ENCODE data around the gene ADAMTSL4. TPM values are rescaled to one million over a fixed set of nuclear protein-coding genes. Genes with fewer than 3 reads are reported as not detected.
A peak's percentile ranks its signal among the peaks of the same experiment; 100 is the strongest.

ADAMTSL4 gene
- total RNA-seq, 4 donors from 2014 or later = 10.1 to 15.9 (median 13.6) TPM

GRCh38 chr1:150558303-150558704 is 9.1 kb downstream of the ADAMTSL4 start:
- intact Hi-C loops (cut with DNase I; ENCODE audit: low total_unique reads) = loop anchor here (5.0 to 10.0 kb wide), 2 partner anchors 59 to 436 kb away; no protein-coding TSS in a partner anchor
- DNase-seq (ENCODE audit: low spot score in 2 of 2) = no peak

GRCh38 chr1:150558761-150559655 is 9.8 kb downstream of the ADAMTSL4 start:
- no peak overlapping the region for H3K4me3 ChIP-seq (ENCODE audit: low read depth, poor library complexity, severe bottlenecking)
- WGBS, 2 donors = 67 to 73% methylated on average over 23 to 28 of the region's 28 CpGs
- intact Hi-C loops (cut with DNase I; ENCODE audit: low total_unique reads) = loop anchor here (5.0 to 10.0 kb wide), 2 partner anchors 58 to 436 kb away; no protein-coding TSS in a partner anchor
- DNase-seq (ENCODE audit: low spot score in 2 of 2) = no peak
- TF ChIP-seq CTCF (IDR thresholded peaks at IDR 0.05) = no peak

More at GRCh38 chr1:150558303-150558704, 9.1 kb downstream of the ADAMTSL4 start:
- 76 to 86% methylated on average over 13 to 15 of the region's 15 CpGs for WGBS, 2 donors
- no peak for TF ChIP-seq CTCF (IDR thresholded peaks at IDR 0.05)
- no peak for TF ChIP-seq POLR2A (IDR thresholded peaks at IDR 0.05)
- no peak overlapping the region for H3K4me3 ChIP-seq (ENCODE audit: low read depth, poor library complexity, severe bottlenecking)

DNA sequence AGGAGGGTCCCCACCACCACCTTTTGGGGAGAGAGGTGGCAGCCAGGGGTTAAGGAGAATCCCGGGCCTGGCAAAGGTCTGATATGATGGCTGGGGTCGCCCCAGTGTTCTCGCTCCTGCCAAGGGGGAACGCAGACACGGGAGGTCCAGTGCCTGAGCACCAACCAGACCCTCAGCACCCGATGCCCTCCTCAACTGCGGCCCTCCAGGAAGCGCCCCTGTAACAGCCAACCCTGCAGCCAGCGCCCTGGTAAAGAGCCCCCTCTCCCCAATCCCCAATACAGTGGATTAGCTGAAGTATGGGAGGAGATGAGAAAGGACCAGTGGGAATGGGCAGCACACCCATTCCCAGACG is 10.4 kb downstream of the ADAMTSL4 start:
- no peak overlapping the region for H3K4me3 ChIP-seq (ENCODE audit: low read depth, poor library complexity, severe bottlenecking)
- TF ChIP-seq CTCF (IDR thresholded peaks at IDR 0.05) = no peak
- no peak for TF ChIP-seq POLR2A (IDR thresholded peaks at IDR 0.05)
- intact Hi-C loops (cut with DNase I; ENCODE audit: low total_unique reads) = loop anchor here (5.0 to 10.0 kb wide), 2 partner anchors 58 to 435 kb away; no protein-coding TSS in a partner anchor
- DNase-seq (ENCODE audit: low spot score in 2 of 2) = peak in 1 of 2 donors; percentile 20
- WGBS, 2 donors = 65 to 70% methylated on average over 10 of the region's 10 CpGs

DNA sequence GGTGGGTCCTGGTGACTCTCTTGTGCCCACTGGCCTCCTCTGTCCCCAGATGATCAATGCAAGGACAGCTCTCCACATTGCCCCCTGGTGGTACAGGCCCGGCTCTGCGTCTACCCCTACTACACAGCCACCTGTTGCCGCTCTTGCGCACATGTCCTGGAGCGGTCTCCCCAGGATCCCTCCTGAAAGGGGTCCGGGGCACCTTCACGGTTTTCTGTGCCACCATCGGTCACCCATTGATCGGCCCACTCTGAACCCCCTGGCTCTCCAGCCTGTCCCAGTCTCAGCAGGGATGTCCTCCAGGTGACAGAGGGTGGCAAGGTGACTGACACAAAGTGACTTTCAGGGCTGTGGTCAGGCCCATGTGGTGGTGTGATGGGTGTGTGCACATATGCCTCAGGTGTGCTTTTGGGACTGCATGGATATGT is 10.8 kb downstream of the ADAMTSL4 start:
- peak; percentile 82 to 96 for DNase-seq (ENCODE audit: low spot score in 2 of 2)
- TF ChIP-seq POLR2A (IDR thresholded peaks at IDR 0.05) = no peak
- TF ChIP-seq CTCF (IDR thresholded peaks at IDR 0.05) = peak in 1 of 3 donors; percentile 81
- H3K4me3 ChIP-seq (ENCODE audit: low read depth, poor library complexity, severe bottlenecking) = no peak overlapping the region
- WGBS, 2 donors = 22 to 32% methylated on average over 9 of the region's 9 CpGs
- intact Hi-C loops (cut with DNase I; ENCODE audit: low total_unique reads) = no loop called here

- TF ChIP-seq POLR2A (IDR thresholded peaks at IDR 0.05) = no peak
- TF ChIP-seq CTCF (IDR thresholded peaks at IDR 0.05) = peak in 1 of 3 donors; percentile 90
- peak; percentile 87 to 98 for DNase-seq (ENCODE audit: low spot score in 2 of 2)
- intact Hi-C loops (cut with DNase I; ENCODE audit: low total_unique reads) = no loop called here
- WGBS, 2 donors = 11 to 12% methylated on average over 17 of the region's 17 CpGs
- peak overlapping the region; percentile 12 for H3K4me3 ChIP-seq (ENCODE audit: low read depth, poor library complexity, severe bottlenecking)
These were observed 11.5 kb downstream of the ADAMTSL4 start for GRCh38 chr1:150560576-150561253.

Measured in lower leg skin (tissue), 4 donors.